GM12878 (cell line): Measurements from ENCODE around the gene TMEM114. TPM values are rescaled to one million over a fixed set of nuclear protein-coding genes. Genes with fewer than 3 reads are reported as not detected.

Experiments used
- ATAC-seq: fragments of 200-7000 bp; cut with Tn5 transposase; 3 replicates; pipeline ENCODE4 v1.9.1; 2020; ENCODE audit warnings: mild to moderate bottlenecking, moderate library complexity
- BruUV-seq: library from RNA; stranded (reverse); fragments of 400-500 nt; replicated peaks from 2 replicates; lab custom pipeline; 2021; lab: Mats Ljungman, UMichigan
- CTCF ChIA-PET: fragments of 300-600 bp; sonication (Branson Sonifier 250); formaldehyde crosslinking; extraction: SDS; loops from one replicate; lab custom pipeline; 2021; ENCODE audit warnings: inconsistent platforms; lab: Yijun Ruan, JAX
- POLR2A ChIA-PET: fragments of 350-600 bp; formaldehyde crosslinking; extraction: SDS; loops from one replicate; lab custom pipeline; 2021; ENCODE audit warnings: inconsistent platforms; lab: Charles Lee
- RAD21 ChIA-PET: fragments of 300-600 bp; sonication (Branson Sonifier 250); formaldehyde crosslinking; loops from one replicate; lab custom pipeline; 2023; ENCODE audit warnings: antibody characterized with exemption; ENCODE audit not compliant: unreplicated experiment; lab: Charles Lee
- SMC1A ChIA-PET: fragments of 300-600 bp; sonication (Branson Sonifier 250); formaldehyde crosslinking; loops from one replicate; lab custom pipeline; 2023; ENCODE audit not compliant: unreplicated experiment, uncharacterized antibody; lab: Charles Lee
- DNase-seq: peaks from one replicate; pipeline ENCODE4 v3.0.0-alpha.2; 2011; ENCODE audit warnings: low read depth, low spot score
- FAIRE-seq: peaks from 3 replicates; lab custom pipeline; 2011; peaks lifted over from hg19 to GRCh38; lab: Jason Lieb, UNC
- H2AFZ ChIP-seq: 2 replicates; pipeline ENCODE4 v1.6.0; 2011; ENCODE audit warnings: low read depth, low read length, control low read depth; ENCODE audit not compliant: control insufficient read depth
- H3K27ac ChIP-seq: 2 replicates; pipeline ENCODE4 v1.5.1; 2011; ENCODE audit warnings: control low read depth; ENCODE audit not compliant: control insufficient read depth, insufficient read depth
- H3K27me3 ChIP-seq, 2 experiments: replicated peaks in 1 of 2; 2 replicates each; pipeline versions ENCODE4 v1.6.0 to v1.6.1; 2011; ENCODE audit warnings: low read length in 1 of 2; ENCODE audit not compliant: control insufficient read depth in 2 of 2, insufficient read depth in 2 of 2
- H3K36me3 ChIP-seq, 2 experiments: 2 replicates each; pipeline ENCODE4 v1.5.1; 2011; ENCODE audit warnings: low read length in 1 of 2; ENCODE audit not compliant: control insufficient read depth in 2 of 2, insufficient read depth in 2 of 2
- H3K4me1 ChIP-seq: 2 replicates; pipeline ENCODE4 v1.6.1; 2011; ENCODE audit warnings: mild to moderate bottlenecking, low read length, moderate library complexity, mixed read lengths; ENCODE audit not compliant: control insufficient read depth, insufficient read depth
- H3K4me2 ChIP-seq: 2 replicates; pipeline ENCODE4 v1.6.0; 2011; ENCODE audit warnings: control low read depth; ENCODE audit not compliant: control insufficient read depth, insufficient read depth
- H3K4me3 ChIP-seq: fragments of 200-600 bp; sonication (generic); 2 replicates; pipeline ENCODE4 v1.5.1; 2016
- H3K79me2 ChIP-seq: 2 replicates; pipeline ENCODE4 v1.6.0; 2011; ENCODE audit warnings: low read length; ENCODE audit not compliant: control insufficient read depth, insufficient read depth
- H3K9ac ChIP-seq: 2 replicates; pipeline ENCODE4 v1.8.0; 2011; ENCODE audit warnings: low read length, control low read depth, mixed read lengths; ENCODE audit not compliant: control insufficient read depth, insufficient read depth
- H3K9me3 ChIP-seq: replicated peaks from 3 replicates; pipeline ENCODE4 v1.5.1; 2011; ENCODE audit warnings: mild to moderate bottlenecking, low read length; ENCODE audit not compliant: control insufficient read depth, insufficient read depth
- H4K20me1 ChIP-seq: 2 replicates; pipeline ENCODE4 v1.6.0; 2011; ENCODE audit not compliant: control insufficient read depth, insufficient read depth
- BRCA1 ChIP-seq: IDR thresholded peaks from 2 replicates; pipeline ENCODE4 v1.6.1; 2011; ENCODE audit warnings: low read depth, low read length, improper control_type of control experiment
- ETV6 ChIP-seq, 2 experiments: fragments of 450-650 bp in 1 of 2; IDR thresholded peaks in 1 of 2; conservative IDR thresholded peaks in 1 of 2; 2 replicates each; pipeline ENCODE4 v1.6.1; 2014; ENCODE audit warnings: antibody characterized with exemption in 1 of 2, borderline replicate concordance in 1 of 2, low read depth in 1 of 2, mild to moderate bottlenecking in 1 of 2, moderate library complexity in 1 of 2
- HSF1 ChIP-seq: fragments of 150-350 bp; IDR thresholded peaks from 2 replicates; pipeline ENCODE4 v1.6.1; 2014; ENCODE audit warnings: mild to moderate bottlenecking, low read depth, low read length
- MLLT1 ChIP-seq: fragments of 450-650 bp; IDR thresholded peaks from 2 replicates; pipeline ENCODE4 v1.6.1; 2016; ENCODE audit warnings: mild to moderate bottlenecking
- MYC ChIP-seq: IDR thresholded peaks from 2 replicates; pipeline ENCODE4 v1.6.1; 2011; ENCODE audit warnings: mild to moderate bottlenecking, low read length, moderate library complexity, inconsistent platforms; ENCODE audit not compliant: insufficient read depth, insufficient replicate concordance, insufficient read length, severe bottlenecking
- NRF1 ChIP-seq: conservative IDR thresholded peaks from 2 replicates; pipeline ENCODE4 v1.6.1; 2011; ENCODE audit warnings: mild to moderate bottlenecking, low read depth, low read length, improper control_type of control experiment
- RBBP5 ChIP-seq: fragments of 200-600 bp; sonication (generic); conservative IDR thresholded peaks from 2 replicates; pipeline ENCODE4 v1.6.1; 2016
- SMARCA5 ChIP-seq: fragments of 450-650 bp; IDR thresholded peaks from 2 replicates; pipeline ENCODE4 v1.6.1; 2017; ENCODE audit warnings: mild to moderate bottlenecking
- TCF7 ChIP-seq: IDR thresholded peaks from 2 replicates; pipeline ENCODE4 v1.6.1; 2014; ENCODE audit warnings: antibody characterized with exemption, borderline replicate concordance
- USF1 ChIP-seq: IDR thresholded peaks from 2 replicates; pipeline ENCODE4 v1.6.1; 2011; ENCODE audit warnings: borderline replicate concordance, low read depth, mild to moderate bottlenecking, moderate library complexity, mixed read lengths, low read length; ENCODE audit not compliant: insufficient read depth; ENCODE audit errors: extremely low read length
- WGBS: methylation state at CpG from one replicate; pipeline ENCODE4 v1.1.6; 2016; ENCODE audit warnings: low lambda C conversion rate; ENCODE audit not compliant: insufficient replicate concordance, insufficient coverage; ENCODE audit errors: missing lambda C conversion rate; 5-methylcytosine and 5-hydroxymethylcytosine counted together
- in situ Hi-C: fragments of 300-500 bp; cut with MboI; formaldehyde crosslinking; loops from 9 replicates; pipeline ENCODE4 v1.14.3; 2018; ENCODE audit warnings: mixed read lengths
- intact Hi-C: fragments of 100-400 bp; cut with micrococcal nuclease; formaldehyde crosslinking; loops from one replicate; pipeline ENCODE4 v1.14.2; 2022; ENCODE audit not compliant: unreplicated experiment
- polyA plus RNA-seq, 11 experiments: library from polyadenylated mRNA; depleted of rRNA in 4 of 11; unstranded in 6 of 11; stranded (reverse) in 5 of 11; fragments of >200 nt; fragmentation: Nextera tagmentation in 4 of 11; fragmentation: Illumina TruSeq in 1 of 11; extraction: Ambion mirVana in 4 of 11; extraction: Trizol in 1 of 11; gene quantifications; 1 replicate in 1 of 11; 2 replicates in 10 of 11; pipeline versions ENCODE4 v1.2.1 to v1.2.3, GENCODE V29; 2011 to 2016; ENCODE audit warnings: inconsistent platforms in 2 of 11, missing spikeins in 2 of 11, low read depth in 1 of 11
- total RNA-seq, 4 experiments: library from RNA; depleted of rRNA in 3 of 4; stranded (reverse); fragments of >200 nt in 3 of 4; fragmentation: Illumina TruSeq in 1 of 4; extraction: Trizol in 1 of 4; gene quantifications; 2 replicates each; pipeline versions ENCODE4 v1.2.1 to v1.2.3, GENCODE V29; 2013 to 2021

The TMEM114 gene
- total and polyA plus RNA-seq, 10 of the 15 experiments (the other 5 are each of a cell fraction or from before 2014, with no cell fraction given), result not detected

GRCh38 chr16:8522757-8523156 is 67.6 kb downstream of the TMEM114 start (continued):
- no peak for TF ChIP-seq MYC
- no peak for TF ChIP-seq NRF1

- Histone ChIP-seq H3K27me3 (no peaks in the 10 kb centered on the region), H3K4me1 (no peaks in the 10 kb centered on the region), H4K20me1 (no peaks in the 10 kb centered on the region), H3K79me2 (no peaks in the 10 kb centered on the region), H3K4me2 (no peak overlapping the region), H3K4me3 (no peak overlapping the region)
- FAIRE-seq, result no peak
- ChIA-PET SMC1A (no interaction called here), CTCF (no interaction called here), POLR2A (no interaction called here), RAD21 (no interaction called here)
- intact Hi-C loops (no loop called here), in situ Hi-C loops (no loop called here)
- ATAC-seq, result no peak
- no peak for DNase-seq
- BruUV-seq, result no TSS peak
- TF ChIP-seq TCF7 (no peak), ETV6 (conservative IDR thresholded peaks at IDR 0.05 in 1 of 2, IDR thresholded peaks at IDR 0.05 in 1 of 2; ENCODE audit: borderline replicate concordance in 1 of 2, low read depth in 1 of 2) (no peak), RBBP5 (no peak), SMARCA5 (no peak), MLLT1 (no peak), HSF1 (no peak), USF1 (no peak), BRCA1 (no peak)
- TF ChIP-seq, all 136 proteins: peak for 0
- Histone ChIP-seq H3K9me3 (no peaks in the 10 kb centered on the region), H2AFZ (no peak overlapping the region), H3K36me3 (no peaks in the 10 kb centered on the region), H3K27ac (no peak overlapping the region), H3K9ac (no peak overlapping the region)
- WGBS, result 25% methylated on average over 4 of the region's 5 CpGs
Observed at GRCh38 chr16:8519643-8520042, 70.7 kb downstream of the TMEM114 start.

Other genes with a start within 250 kb of the TMEM114 start
- 16.1 and 21.9 TPM in 2 replicates for gene METTL22, start 31.2 kb upstream of the TMEM114 start, total RNA-seq (2014; rRNA removed)
- gene METTL22, start 31.2 kb upstream of the TMEM114 start, total RNA-seq (2014; rRNA removed; fragmentation: Illumina TruSeq; extraction: Trizol), result 16.1 and 17.6 TPM in 2 replicates
- gene METTL22, start 31.2 kb upstream of the TMEM114 start, total RNA-seq (2021), result 18.9 and 23.1 TPM in 2 replicates
- 25.6 and 34.7 TPM in 2 replicates for gene METTL22, start 31.2 kb upstream of the TMEM114 start, polyA plus RNA-seq (2011; rRNA removed)
- gene METTL22, start 31.2 kb upstream of the TMEM114 start, polyA plus RNA-seq (2014; fragmentation: Illumina TruSeq; extraction: Trizol), result 17.0 and 17.7 TPM in 2 replicates
- 1 to 10 TPM; 6.4 to 9.2 TPM for gene METTL22, start 31.2 kb upstream of the TMEM114 start, polyA plus RNA-seq (2014; fragmentation: Nextera tagmentation; extraction: Ambion mirVana)
- gene METTL22, start 31.2 kb upstream of the TMEM114 start, polyA plus RNA-seq (2014; rRNA removed), result 26.1 and 28.0 TPM in 2 replicates
- 10 to 100 TPM; 18.5 to 19.1 TPM for gene METTL22, start 31.2 kb upstream of the TMEM114 start, polyA plus RNA-seq (2016; fragmentation: Nextera tagmentation; extraction: Ambion mirVana)
- gene ABAT, start 84.1 kb upstream of the TMEM114 start, total RNA-seq (2014; rRNA removed), result 1.8 and 1.9 TPM in 2 replicates
- gene ABAT, start 84.1 kb upstream of the TMEM114 start, total RNA-seq (2014; rRNA removed; fragmentation: Illumina TruSeq; extraction: Trizol), result 1.8 and 1.9 TPM in 2 replicates
- gene ABAT, start 84.1 kb upstream of the TMEM114 start, total RNA-seq (2021), result 2.6 and 2.8 TPM in 2 replicates
- gene ABAT, start 84.1 kb upstream of the TMEM114 start, polyA plus RNA-seq (2011; rRNA removed), result 7.0 and 10.6 TPM in 2 replicates
- gene ABAT, start 84.1 kb upstream of the TMEM114 start, polyA plus RNA-seq (2014; fragmentation: Illumina TruSeq; extraction: Trizol), result 2.8 and 3.2 TPM in 2 replicates
- 1 to 10 TPM; 1.0 to 1.1 TPM for gene ABAT, start 84.1 kb upstream of the TMEM114 start, polyA plus RNA-seq (2014; fragmentation: Nextera tagmentation; extraction: Ambion mirVana)
- 2.4 and 2.6 TPM in 2 replicates for gene ABAT, start 84.1 kb upstream of the TMEM114 start, polyA plus RNA-seq (2014; rRNA removed)
- 1 to 10 TPM; 1.8 to 1.9 TPM for gene ABAT, start 84.1 kb upstream of the TMEM114 start, polyA plus RNA-seq (2016; fragmentation: Nextera tagmentation; extraction: Ambion mirVana)
- gene TMEM186, start 207.1 kb upstream of the TMEM114 start, total RNA-seq (2014; rRNA removed), result 9.0 and 10.6 TPM in 2 replicates
- gene TMEM186, start 207.1 kb upstream of the TMEM114 start, total RNA-seq (2014; rRNA removed; fragmentation: Illumina TruSeq; extraction: Trizol), result 11.9 and 13.0 TPM in 2 replicates
- 15.8 and 16.9 TPM in 2 replicates for gene TMEM186, start 207.1 kb upstream of the TMEM114 start, total RNA-seq (2021)
- gene TMEM186, start 207.1 kb upstream of the TMEM114 start, polyA plus RNA-seq (2011; rRNA removed), result 12.8 and 15.8 TPM in 2 replicates
- 15.4 and 16.7 TPM in 2 replicates for gene TMEM186, start 207.1 kb upstream of the TMEM114 start, polyA plus RNA-seq (2014; fragmentation: Illumina TruSeq; extraction: Trizol)
- gene TMEM186, start 207.1 kb upstream of the TMEM114 start, polyA plus RNA-seq (2014; fragmentation: Nextera tagmentation; extraction: Ambion mirVana), result 10 to 100 TPM; 27.3 to 28.9 TPM
- gene TMEM186, start 207.1 kb upstream of the TMEM114 start, polyA plus RNA-seq (2014; rRNA removed), result 17.2 and 17.4 TPM in 2 replicates
- 10 to 100 TPM; 23.3 to 28.1 TPM for gene TMEM186, start 207.1 kb upstream of the TMEM114 start, polyA plus RNA-seq (2016; fragmentation: Nextera tagmentation; extraction: Ambion mirVana)
- 52.0 and 52.3 TPM in 2 replicates for gene PMM2, start 207.3 kb upstream of the TMEM114 start, total RNA-seq (2014; rRNA removed)
- 56.2 and 58.1 TPM in 2 replicates for gene PMM2, start 207.3 kb upstream of the TMEM114 start, total RNA-seq (2014; rRNA removed; fragmentation: Illumina TruSeq; extraction: Trizol)
- gene PMM2, start 207.3 kb upstream of the TMEM114 start, total RNA-seq (2021), result 51.6 and 61.4 TPM in 2 replicates
- 33.2 and 46.7 TPM in 2 replicates for gene PMM2, start 207.3 kb upstream of the TMEM114 start, polyA plus RNA-seq (2011; rRNA removed)
- gene PMM2, start 207.3 kb upstream of the TMEM114 start, polyA plus RNA-seq (2014; fragmentation: Illumina TruSeq; extraction: Trizol), result 69.4 and 108 TPM in 2 replicates
- 10 to 100 TPM; 22.6 to 24.2 TPM for gene PMM2, start 207.3 kb upstream of the TMEM114 start, polyA plus RNA-seq (2014; fragmentation: Nextera tagmentation; extraction: Ambion mirVana)
- 57.5 TPM in 2 replicates for gene PMM2, start 207.3 kb upstream of the TMEM114 start, polyA plus RNA-seq (2014; rRNA removed)
- 10 to 100 TPM; 47.8 to 52.6 TPM for gene PMM2, start 207.3 kb upstream of the TMEM114 start, polyA plus RNA-seq (2016; fragmentation: Nextera tagmentation; extraction: Ambion mirVana)